H1 (cell line): ENCODE results near the gene GKAP1. TPM values are rescaled to one million over a fixed set of nuclear protein-coding genes. Genes with fewer than 3 reads are reported as not detected.
A peak's percentile ranks its signal among the peaks of the same experiment; 100 is the strongest.
"Not testable (repeated sequence)": the region's sequence is repeated elsewhere in the genome, so short reads cannot be mapped to it uniquely, and the experiment has no call there.

Experiments used
- CTCF ChIA-PET: fragments of 300-600 bp; sonication (Branson Sonifier 250); formaldehyde crosslinking; loops from one replicate; lab custom pipeline; 2021; ENCODE audit not compliant: partially characterized antibody; lab: Charles Lee
- POLR2A ChIA-PET: fragments of 300-600 bp; sonication (Branson Sonifier 250); formaldehyde crosslinking; loops from one replicate; lab custom pipeline; 2021; ENCODE audit warnings: inconsistent platforms; ENCODE audit not compliant: partially characterized antibody; lab: Charles Lee
- DNase-seq, 2 experiments: peaks; one replicate each; pipeline versions ENCODE4 v3.0.0 to v3.0.0-alpha.2; 2010 to 2022; ENCODE audit warnings: low spot score in 2 of 2, low read depth in 1 of 2, mixed read lengths in 1 of 2
- FAIRE-seq: peaks from 2 replicates; lab custom pipeline; 2011; peaks lifted over from hg19 to GRCh38; lab: Jason Lieb, UNC
- H2AFZ ChIP-seq: 2 replicates; pipeline ENCODE4 v1.8.1; 2012; ENCODE audit warnings: low read length, inconsistent platforms
- H2AK5ac ChIP-seq: 2 replicates; pipeline ENCODE4 v1.6.1; 2013; ENCODE audit warnings: low read depth, low read length
- H2BK120ac ChIP-seq: replicated peaks from 2 replicates; pipeline ENCODE3; 2013; ENCODE audit warnings: low read depth, low read length, inconsistent platforms
- H2BK12ac ChIP-seq: 2 replicates; pipeline ENCODE4 v1.6.1; 2013; ENCODE audit warnings: low read depth, low read length
- H2BK15ac ChIP-seq: 2 replicates; pipeline ENCODE4 v1.6.1; 2013; ENCODE audit warnings: low read length
- H2BK20ac ChIP-seq: 2 replicates; pipeline ENCODE4 v1.6.1; 2013; ENCODE audit warnings: low read length
- H2BK5ac ChIP-seq: 2 replicates; pipeline ENCODE4 v1.6.1; 2013; ENCODE audit warnings: low read depth, low read length
- H3K14ac ChIP-seq: 2 replicates; pipeline ENCODE4 v1.6.1; 2013; ENCODE audit warnings: inconsistent platforms; ENCODE audit not compliant: insufficient read length
- H3K18ac ChIP-seq: 2 replicates; pipeline ENCODE4 v1.6.1; 2013; ENCODE audit warnings: low read length; ENCODE audit errors: extremely low read depth
- H3K23ac ChIP-seq: 2 replicates; pipeline ENCODE4 v1.6.1; 2013; ENCODE audit warnings: inconsistent platforms; ENCODE audit not compliant: insufficient read length
- H3K23me2 ChIP-seq: 2 replicates; pipeline ENCODE4 v1.6.1; 2013; ENCODE audit warnings: low read depth, low read length
- H3K27ac ChIP-seq: 2 replicates; pipeline ENCODE4 v1.6.1; 2011; ENCODE audit warnings: low read depth, low read length, inconsistent platforms
- H3K27me3 ChIP-seq, 4 experiments: replicated peaks in 1 of 4; 1 replicate in 1 of 4; 2 replicates in 3 of 4; pipeline versions ENCODE4 v1.6.1 to v1.8.1; 2011 to 2013; ENCODE audit warnings: low read length in 3 of 4, mild to moderate bottlenecking in 3 of 4, inconsistent platforms in 2 of 4, mixed read lengths in 2 of 4, moderate library complexity in 1 of 4; ENCODE audit not compliant: control insufficient read depth in 3 of 4, insufficient read depth in 3 of 4; ENCODE audit errors: extremely low read depth in 1 of 4
- H3K36me3 ChIP-seq, 4 experiments: 2 replicates each; pipeline versions ENCODE4 v1.6.1 to v1.8.1; 2011 to 2013; ENCODE audit warnings: mild to moderate bottlenecking in 4 of 4, low read length in 3 of 4, moderate library complexity in 2 of 4, control low read depth in 1 of 4, inconsistent platforms in 1 of 4; ENCODE audit not compliant: insufficient read depth in 4 of 4, control insufficient read depth in 2 of 4
- H3K4ac ChIP-seq: replicated peaks from 2 replicates; pipeline ENCODE3; 2013; ENCODE audit warnings: low read length, low read depth, mixed read lengths, inconsistent platforms; ENCODE audit not compliant: insufficient read length
- H3K4me1 ChIP-seq, 4 experiments: replicated peaks in 1 of 4; 1 replicate in 1 of 4; 2 replicates in 3 of 4; pipeline versions ENCODE4 v1.6.1 to v1.8.1; 2011 to 2013; ENCODE audit warnings: low read length in 3 of 4, inconsistent platforms in 2 of 4, mixed read lengths in 1 of 4; ENCODE audit not compliant: insufficient read depth in 4 of 4, control insufficient read depth in 3 of 4
- H3K4me2 ChIP-seq, 2 experiments: 2 replicates each; pipeline versions ENCODE4 v1.6.1 to v1.8.1; 2011 to 2013; ENCODE audit warnings: low read depth in 2 of 2, low read length in 2 of 2, control low read depth in 1 of 2, inconsistent platforms in 1 of 2, mild to moderate bottlenecking in 1 of 2; ENCODE audit not compliant: insufficient read depth in 1 of 2
- H3K4me3 ChIP-seq, 4 experiments: fragments of 200-600, 300-600 bp in 1 of 4; sonication (generic), shearing (Covaris generic), sonication (Bioruptor Twin) in 1 of 4; 2 replicates each; pipeline versions ENCODE4 v1.5.1 to v1.8.1; 2011 to 2016; ENCODE audit warnings: low read length in 4 of 4, low read depth in 3 of 4, control low read depth in 2 of 4, inconsistent platforms in 2 of 4, mild to moderate bottlenecking in 2 of 4, mixed read lengths in 1 of 4, moderate library complexity in 1 of 4; ENCODE audit not compliant: insufficient read depth in 2 of 4; ENCODE audit errors: extremely low read depth in 1 of 4
- H3K56ac ChIP-seq: replicated peaks from 2 replicates; pipeline ENCODE3; 2013; ENCODE audit warnings: low read depth, mild to moderate bottlenecking, mixed read lengths, low read length, inconsistent platforms; ENCODE audit not compliant: insufficient read length
- H3K79me1 ChIP-seq: 2 replicates; pipeline ENCODE4 v1.6.1; 2013; ENCODE audit warnings: low read depth, low read length, control low read depth
- H3K79me2 ChIP-seq, 2 experiments: 2 replicates each; pipeline versions ENCODE4 v1.6.1 to v1.8.1; 2012 to 2013; ENCODE audit warnings: low read length in 2 of 2, mild to moderate bottlenecking in 2 of 2, inconsistent platforms in 1 of 2; ENCODE audit not compliant: insufficient read depth in 2 of 2, control insufficient read depth in 1 of 2
- H3K9ac ChIP-seq, 4 experiments: replicated peaks in 1 of 4; 1 replicate in 1 of 4; 2 replicates in 3 of 4; pipeline versions ENCODE4 v1.6.1 to v1.8.1; 2011 to 2013; ENCODE audit warnings: low read depth in 3 of 4, low read length in 3 of 4, control low read depth in 2 of 4, mild to moderate bottlenecking in 2 of 4, moderate library complexity in 2 of 4, inconsistent platforms in 1 of 4; ENCODE audit errors: extremely low read depth in 1 of 4
- H3K9me3 ChIP-seq, 2 experiments: 2 replicates each; pipeline versions ENCODE4 v1.6.1 to v1.8.1; 2012 to 2013; ENCODE audit warnings: mild to moderate bottlenecking in 2 of 2, moderate library complexity in 2 of 2, control low read depth in 1 of 2, inconsistent platforms in 1 of 2, low read depth in 1 of 2, low read length in 1 of 2, mixed read lengths in 1 of 2; ENCODE audit not compliant: insufficient read depth in 2 of 2
- H4K20me1 ChIP-seq, 2 experiments: replicated peaks in 1 of 2; 2 replicates each; pipeline versions ENCODE3 to v1.8.1; 2011 to 2013; ENCODE audit warnings: inconsistent platforms in 2 of 2, low read length in 2 of 2, mild to moderate bottlenecking in 1 of 2; ENCODE audit not compliant: insufficient read depth in 2 of 2, control insufficient read depth in 1 of 2
- H4K5ac ChIP-seq: 2 replicates; pipeline ENCODE4 v1.6.1; 2013; ENCODE audit warnings: low read length, low read depth, mixed read lengths, inconsistent platforms; ENCODE audit not compliant: insufficient read length
- H4K8ac ChIP-seq: 2 replicates; pipeline ENCODE4 v1.8.0; 2013; ENCODE audit warnings: mild to moderate bottlenecking, moderate library complexity, low read length, inconsistent platforms; ENCODE audit not compliant: insufficient read depth; ENCODE audit errors: extremely low read depth
- H4K91ac ChIP-seq: replicated peaks from 2 replicates; pipeline ENCODE3; 2013; ENCODE audit warnings: low read length, mixed read lengths, inconsistent platforms; ENCODE audit not compliant: insufficient read length
- WGBS, 2 experiments: shearing (Covaris generic) in 1 of 2; methylation state at CpG; one replicate each; pipeline versions ENCODE4 v1.1.6 to v1.1.7; 2013 to 2015; ENCODE audit warnings: low lambda C conversion rate in 2 of 2, mixed read lengths in 2 of 2, inconsistent platforms in 1 of 2, low coverage in 1 of 2, missing lambda C conversion rate in 1 of 2; ENCODE audit not compliant: insufficient replicate concordance in 2 of 2, insufficient coverage in 1 of 2, insufficient read length in 1 of 2; ENCODE audit errors: extremely low coverage in 1 of 2, missing lambda C conversion rate in 1 of 2; 5-methylcytosine and 5-hydroxymethylcytosine counted together
- polyA plus RNA-seq, 7 experiments: library from polyadenylated mRNA; depleted of rRNA in 3 of 7; stranded (reverse) in 5 of 7; unstranded in 2 of 7; fragments of >200 nt in 5 of 7; fragments of 200-250 nt in 2 of 7; gene quantifications; 1 replicate in 5 of 7; 2 replicates in 1 of 7; 4 replicates in 1 of 7; pipeline versions ENCODE4 v1.2.1 to v1.2.3, GENCODE V29; 2011 to 2013; ENCODE audit warnings: missing spikeins in 2 of 7, mixed read lengths in 2 of 7
- total RNA-seq: library from RNA; stranded (reverse); fragmentation: NEBNext Ultra II Directional; extraction: Animal tissue kit (Norgen Biotek cat#: 25700); gene quantifications from 2 replicates; pipeline ENCODE4 v1.2.1, GENCODE V29; 2021

The GKAP1 gene
- total and polyA plus RNA-seq, 2 of the 8 experiments (the other 6 are each of a cell fraction or from before 2014, with no cell fraction given) = 0.97 to 5.3 TPM

DNA sequence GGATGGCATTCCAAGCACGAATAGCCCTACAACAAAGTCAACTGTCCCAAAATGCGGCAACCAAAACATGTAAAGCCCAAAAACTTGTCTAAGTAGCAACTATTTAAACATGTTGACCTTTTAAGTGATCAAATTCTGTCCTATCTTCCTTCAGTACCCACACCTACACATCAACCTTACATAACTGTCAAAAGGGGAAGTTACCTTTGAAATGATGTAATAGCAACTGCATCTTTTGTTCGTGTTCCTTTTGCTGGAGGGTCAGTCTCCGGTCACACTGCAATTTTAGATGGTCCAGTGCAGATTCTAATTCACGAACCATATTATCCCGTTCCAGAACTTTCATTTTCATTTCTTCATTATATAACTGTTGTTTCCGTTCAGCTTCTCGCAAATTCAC lies 32.3 kb upstream of the GKAP1 start:
- CTCF ChIA-PET, H3K4me1 ChIP-seq, FAIRE-seq: not testable (repeated sequence)

DNA sequence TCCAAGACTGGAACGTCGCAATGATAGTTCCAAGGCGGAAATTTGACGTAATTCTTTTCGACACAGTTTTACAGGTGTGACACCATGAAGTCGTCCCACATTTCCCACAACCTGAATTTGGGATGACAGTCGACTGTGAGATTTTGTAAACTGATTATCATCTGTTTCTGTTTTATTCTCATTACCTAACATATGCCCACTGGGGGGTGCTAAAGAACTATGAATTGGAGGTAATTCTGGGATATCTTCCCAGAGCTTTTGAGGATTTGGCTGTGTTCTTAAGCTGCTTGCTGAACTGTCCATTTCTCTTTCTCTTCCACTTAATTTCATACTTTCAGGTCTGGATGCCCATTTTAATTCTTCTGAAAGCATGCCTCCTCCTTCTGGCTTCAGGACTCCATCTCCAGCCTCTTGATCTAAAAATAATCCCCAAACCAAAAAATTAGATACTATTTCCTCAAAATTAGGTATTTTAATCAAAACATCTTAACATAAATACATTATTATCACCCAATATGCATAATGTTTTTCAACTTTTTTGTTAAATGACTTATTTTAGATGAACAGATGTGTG lies 19.6 kb upstream of the GKAP1 start:
- H3K23ac ChIP-seq, H3K23me2 ChIP-seq, POLR2A ChIA-PET, H2BK15ac ChIP-seq, H3K56ac ChIP-seq, H4K5ac ChIP-seq, H3K27me3 ChIP-seq, H3K79me1 ChIP-seq, H3K9me3 ChIP-seq, H2AFZ ChIP-seq, H3K14ac ChIP-seq, H3K4ac ChIP-seq, H4K20me1 ChIP-seq, H3K79me2 ChIP-seq, H4K8ac ChIP-seq, DNase-seq, H4K91ac ChIP-seq, CTCF ChIA-PET, H2BK5ac ChIP-seq, H2BK20ac ChIP-seq, H2BK12ac ChIP-seq, H2BK120ac ChIP-seq, H3K4me1 ChIP-seq, H3K36me3 ChIP-seq, H3K4me2 ChIP-seq, H3K9ac ChIP-seq, H3K18ac ChIP-seq, H2AK5ac ChIP-seq, H3K4me3 ChIP-seq, H3K27ac ChIP-seq: not testable (repeated sequence)
- peak; percentile 97 for FAIRE-seq
- WGBS, 2 experiments = 78% methylated on average over 5 of the region's 7 CpGs; no CpG with 5 or more reads in 1 of the 2 experiments

More for the DNA sequence above, 32.3 kb upstream of the GKAP1 start:
- H3K4ac ChIP-seq, H4K5ac ChIP-seq, H2AFZ ChIP-seq, H3K14ac ChIP-seq, H2BK20ac ChIP-seq, H4K91ac ChIP-seq, H2AK5ac ChIP-seq, H3K79me1 ChIP-seq, H3K9ac ChIP-seq, H3K27ac ChIP-seq, H2BK120ac ChIP-seq, H3K23ac ChIP-seq, H3K18ac ChIP-seq, H3K79me2 ChIP-seq, POLR2A ChIA-PET, H3K23me2 ChIP-seq, H2BK15ac ChIP-seq, H4K8ac ChIP-seq, H3K27me3 ChIP-seq, H2BK12ac ChIP-seq, H3K36me3 ChIP-seq, H3K9me3 ChIP-seq, H3K56ac ChIP-seq, H4K20me1 ChIP-seq, DNase-seq, H3K4me2 ChIP-seq, H2BK5ac ChIP-seq, H3K4me3 ChIP-seq: not testable (repeated sequence)
- WGBS, 2 experiments = 96% methylated on average over 8 of the region's 8 CpGs; no CpG with 5 or more reads in 1 of the 2 experiments
